ENCODE results near the gene HSPA4L.

Gene HSPA4L

DNA sequence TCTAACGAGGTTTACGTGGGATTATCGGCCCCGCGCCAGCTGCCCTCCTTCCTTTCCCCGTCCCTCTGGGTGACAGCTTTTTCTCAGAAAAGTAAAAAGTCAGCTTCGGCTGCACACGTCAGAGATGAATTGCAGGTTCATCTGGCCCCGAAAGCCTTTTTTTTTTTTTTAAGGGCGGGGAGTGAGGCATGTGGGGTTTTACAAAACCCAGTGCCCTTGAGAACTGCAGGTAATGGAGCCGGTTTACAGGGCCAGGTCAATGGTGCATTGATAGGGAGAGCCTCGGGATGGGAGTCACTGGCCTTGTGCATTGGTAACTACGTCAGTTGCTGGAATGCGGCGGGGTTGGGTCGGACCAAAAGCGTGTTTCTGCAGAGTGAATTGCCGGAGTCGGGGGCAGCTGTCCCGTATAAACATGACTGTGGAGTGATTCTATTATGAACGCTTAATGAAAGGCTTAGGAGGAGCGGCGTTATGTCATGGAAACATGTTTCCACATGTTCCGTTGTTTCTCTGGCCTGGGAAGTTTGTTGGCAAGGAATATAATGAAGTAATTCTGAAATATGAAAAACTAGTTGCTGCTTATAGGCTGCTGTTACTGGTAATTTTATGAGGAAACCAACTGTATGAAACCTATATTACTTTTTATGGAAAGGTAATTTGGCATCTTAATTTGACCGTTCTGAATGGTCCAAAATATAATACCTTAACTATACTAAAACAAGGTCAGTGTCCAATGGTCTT is 1.1 kb downstream of the HSPA4L start:
- peak overlapping the region; percentile 60 for H3K4me3 ChIP-seq (ENCODE audit: low read depth, low read length)
- DNase-seq (ENCODE audit: low read depth) = no peak
- TF ChIP-seq, protein P1, sequence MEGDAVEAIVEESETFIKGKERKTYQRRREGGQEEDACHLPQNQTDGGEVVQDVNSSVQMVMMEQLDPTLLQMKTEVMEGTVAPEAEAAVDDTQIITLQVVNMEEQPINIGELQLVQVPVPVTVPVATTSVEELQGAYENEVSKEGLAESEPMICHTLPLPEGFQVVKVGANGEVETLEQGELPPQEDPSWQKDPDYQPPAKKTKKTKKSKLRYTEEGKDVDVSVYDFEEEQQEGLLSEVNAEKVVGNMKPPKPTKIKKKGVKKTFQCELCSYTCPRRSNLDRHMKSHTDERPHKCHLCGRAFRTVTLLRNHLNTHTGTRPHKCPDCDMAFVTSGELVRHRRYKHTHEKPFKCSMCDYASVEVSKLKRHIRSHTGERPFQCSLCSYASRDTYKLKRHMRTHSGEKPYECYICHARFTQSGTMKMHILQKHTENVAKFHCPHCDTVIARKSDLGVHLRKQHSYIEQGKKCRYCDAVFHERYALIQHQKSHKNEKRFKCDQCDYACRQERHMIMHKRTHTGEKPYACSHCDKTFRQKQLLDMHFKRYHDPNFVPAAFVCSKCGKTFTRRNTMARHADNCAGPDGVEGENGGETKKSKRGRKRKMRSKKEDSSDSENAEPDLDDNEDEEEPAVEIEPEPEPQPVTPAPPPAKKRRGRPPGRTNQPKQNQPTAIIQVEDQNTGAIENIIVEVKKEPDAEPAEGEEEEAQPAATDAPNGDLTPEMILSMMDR (IDR thresholded peaks at IDR 0.05; ENCODE audit: insufficient read depth, low read depth, low read length, missing control alignments) = no peak

DNA sequence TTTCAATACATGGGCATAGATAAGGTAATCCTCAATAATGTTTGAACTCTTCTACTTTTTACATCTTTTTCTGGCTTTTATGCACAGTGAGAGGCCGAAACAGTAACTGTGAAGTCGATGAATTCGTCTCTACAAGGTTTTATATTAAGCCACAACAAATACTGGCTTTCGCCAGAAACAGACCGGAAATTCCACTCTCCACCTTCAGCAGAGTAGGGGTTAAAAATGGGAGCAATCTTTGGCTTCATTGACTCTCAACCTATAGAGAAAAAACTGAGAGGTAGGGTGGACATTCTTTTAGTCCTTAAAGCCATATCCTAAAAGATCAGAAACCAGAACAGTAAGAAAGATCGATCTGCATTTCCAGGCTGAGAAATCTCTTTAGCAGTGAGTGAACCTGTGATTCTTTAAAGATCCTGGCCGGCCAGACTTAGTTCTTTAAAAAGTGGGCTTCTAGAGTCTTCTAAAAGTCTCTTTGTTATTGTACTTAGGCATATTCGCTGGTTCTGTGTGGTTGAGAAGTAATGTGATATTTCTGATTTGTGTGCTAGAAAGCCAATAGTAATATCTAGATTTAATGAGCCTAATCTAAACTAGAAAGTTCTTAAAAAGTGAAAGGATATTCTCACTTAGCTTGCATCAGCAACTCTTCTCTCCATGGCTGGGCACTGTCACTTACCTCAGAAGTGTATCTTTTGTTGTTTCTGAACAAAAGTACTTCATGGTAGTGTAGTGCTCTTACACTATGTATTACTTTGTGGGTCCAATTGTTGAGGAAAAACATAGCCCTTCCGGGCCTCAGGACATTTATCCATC is 2.0 kb downstream of the HSPA4L start:
- TF ChIP-seq, protein P1 (IDR thresholded peaks at IDR 0.05; ENCODE audit: insufficient read depth, low read depth, low read length, missing control alignments) = no peak
- peak; percentile 22 for DNase-seq (ENCODE audit: low read depth)
- peak overlapping the region; percentile 60 for H3K4me3 ChIP-seq (ENCODE audit: low read depth, low read length)

DNA sequence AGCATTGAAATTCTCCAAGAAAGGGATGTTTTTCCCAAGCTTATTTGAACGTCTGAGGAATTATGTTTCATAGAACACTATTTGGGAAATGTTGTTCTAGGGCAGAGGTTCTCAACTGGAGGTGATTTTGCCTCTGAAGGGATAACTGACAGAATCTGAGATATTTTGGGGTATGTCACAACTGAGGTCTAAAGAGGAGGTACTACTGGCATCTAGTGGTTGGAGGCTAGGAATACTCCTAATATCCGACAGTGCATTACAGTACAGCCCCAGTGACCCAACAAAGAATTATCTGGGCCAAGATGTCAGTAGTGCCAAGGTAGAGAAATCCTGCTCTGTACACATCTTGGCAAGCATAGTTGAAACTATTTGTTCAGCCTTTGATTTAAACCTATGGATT is 6.4 kb downstream of the HSPA4L start:
- peak; percentile 32 for DNase-seq (ENCODE audit: low read depth)
- TF ChIP-seq, protein P1 (IDR thresholded peaks at IDR 0.05; ENCODE audit: insufficient read depth, low read depth, low read length, missing control alignments) = peak; percentile 3
- H3K4me3 ChIP-seq (ENCODE audit: low read depth, low read length) = no peak overlapping the region

DNA sequence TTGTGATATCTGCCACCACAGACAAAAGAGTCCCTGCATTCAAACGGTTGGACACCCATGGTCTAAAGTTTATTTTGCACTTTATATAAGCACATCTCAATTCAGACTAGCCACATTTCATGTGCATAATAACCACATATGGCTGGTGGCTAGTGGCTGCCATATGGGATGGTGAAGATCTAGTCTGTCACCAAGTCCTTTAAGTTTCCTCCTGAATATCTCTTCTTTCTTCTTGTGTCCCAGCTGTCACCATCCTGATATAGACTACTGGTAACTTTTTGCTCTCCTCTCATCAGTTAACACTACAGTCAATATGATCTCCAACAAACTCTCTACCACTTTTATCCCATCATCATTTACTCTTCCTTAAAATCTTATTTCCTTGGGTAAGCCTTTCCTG is 9.3 kb downstream of the HSPA4L start:
- TF ChIP-seq, protein P1 (IDR thresholded peaks at IDR 0.05; ENCODE audit: insufficient read depth, low read depth, low read length, missing control alignments) = no peak
- H3K4me3 ChIP-seq (ENCODE audit: low read depth, low read length) = no peak overlapping the region
- DNase-seq (ENCODE audit: low read depth) = no peak

DNA sequence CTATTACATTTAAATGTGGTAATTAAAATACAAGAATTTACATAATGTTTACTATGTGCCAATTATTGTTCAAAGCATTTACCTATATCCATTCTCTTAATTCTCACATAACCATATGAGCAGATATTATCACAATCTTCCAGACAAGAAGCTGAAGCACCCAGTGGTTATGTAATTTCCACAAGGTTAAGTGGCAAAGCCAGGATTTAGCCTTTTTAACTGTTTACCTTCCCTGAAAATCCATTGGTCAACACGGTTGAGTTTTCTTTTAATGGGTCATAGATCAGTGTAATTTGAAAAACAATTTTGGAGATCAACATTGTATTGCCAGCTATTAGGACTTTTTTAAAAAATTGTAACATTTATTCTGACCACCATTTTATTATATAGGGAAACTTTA is 11.4 kb downstream of the HSPA4L start:
- no peak for DNase-seq (ENCODE audit: low read depth)
- H3K4me3 ChIP-seq (ENCODE audit: low read depth, low read length) = no peak overlapping the region
- TF ChIP-seq, protein P1 (IDR thresholded peaks at IDR 0.05; ENCODE audit: insufficient read depth, low read depth, low read length, missing control alignments) = no peak

DNA sequence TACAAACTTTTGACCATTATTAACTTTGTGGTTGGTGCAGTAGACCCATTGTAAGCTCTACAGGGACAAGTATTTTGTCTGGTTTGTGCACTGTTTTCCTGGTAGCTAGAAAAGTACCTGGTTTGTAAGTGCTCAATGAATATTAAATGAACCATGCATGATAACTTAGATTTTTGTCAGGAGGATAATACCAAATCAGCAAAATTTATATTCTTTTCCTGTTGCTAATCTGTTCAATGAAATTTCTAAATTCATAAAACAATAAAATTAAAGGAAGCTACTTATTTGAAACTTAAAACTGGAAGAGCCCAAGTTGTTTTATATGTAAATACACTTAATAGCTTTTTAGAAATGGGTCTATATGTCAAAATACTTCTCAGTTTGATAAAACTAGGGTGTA is 17.6 kb downstream of the HSPA4L start:
- TF ChIP-seq, protein P1 (IDR thresholded peaks at IDR 0.05; ENCODE audit: insufficient read depth, low read depth, low read length, missing control alignments) = no peak
- DNase-seq (ENCODE audit: low read depth) = no peak
- no peak overlapping the region for H3K4me3 ChIP-seq (ENCODE audit: low read depth, low read length)

Measured in GM12865 (cell line).